IMR-90 (cell line): ENCODE data around the gene TAF1B. TPM values are rescaled to one million over a fixed set of nuclear protein-coding genes. Genes with fewer than 3 reads are reported as not detected.

Experiments
- ATAC-seq: fragments of 200-7000 bp; cut with Tn5 transposase; 2 replicates; pipeline ENCODE4 v1.9.1; 2020; ENCODE audit warnings: low read depth, mild to moderate bottlenecking, moderate library complexity
- BruUV-seq: library from RNA; stranded (reverse); fragments of 400-500 nt; replicated peaks from 2 replicates; lab custom pipeline; 2021; lab: Mats Ljungman, UMichigan
- CTCF ChIA-PET: fragments of 300-600 bp; formaldehyde crosslinking; extraction: SDS; loops from one replicate; lab custom pipeline; 2021; ENCODE audit warnings: antibody characterized with exemption; lab: Yijun Ruan, JAX
- POLR2A ChIA-PET: fragments of 300-600 bp; sonication (Branson Sonifier 250); formaldehyde crosslinking; loops from one replicate; lab custom pipeline; 2022; ENCODE audit warnings: antibody characterized with exemption; ENCODE audit not compliant: unreplicated experiment; lab: Charles Lee
- DNase-seq: peaks from one replicate; pipeline ENCODE4 v3.0.0; 2013
- H2AFZ ChIP-seq: replicated peaks from 2 replicates; pipeline ENCODE3; 2013; ENCODE audit warnings: low read length, mild to moderate bottlenecking; ENCODE audit not compliant: poor library complexity
- H2AK5ac ChIP-seq: 2 replicates; pipeline ENCODE4 v1.6.1; 2013; ENCODE audit warnings: low read depth, low read length, inconsistent platforms
- H2AK9ac ChIP-seq: replicated peaks from 2 replicates; pipeline ENCODE3; 2013; ENCODE audit warnings: mild to moderate bottlenecking, low read depth, low read length, moderate library complexity; ENCODE audit not compliant: poor library complexity
- H2BK120ac ChIP-seq: 2 replicates; pipeline ENCODE4 v1.6.1; 2013; ENCODE audit warnings: low read depth, low read length, inconsistent platforms
- H2BK15ac ChIP-seq: 3 replicates; pipeline ENCODE4 v1.6.1; 2013; ENCODE audit warnings: low read depth, low read length, inconsistent platforms
- H2BK20ac ChIP-seq: 2 replicates; pipeline ENCODE4 v1.6.1; 2013; ENCODE audit warnings: low read depth, mild to moderate bottlenecking, inconsistent platforms, low read length, moderate library complexity
- H2BK5ac ChIP-seq: 2 replicates; pipeline ENCODE4 v1.6.1; 2013; ENCODE audit warnings: mild to moderate bottlenecking, low read depth, low read length, inconsistent platforms; ENCODE audit not compliant: poor library complexity, severe bottlenecking
- H3K14ac ChIP-seq: replicated peaks from 2 replicates; pipeline ENCODE4 v1.6.1; 2013; ENCODE audit warnings: low read depth, low read length, inconsistent platforms
- H3K18ac ChIP-seq: 2 replicates; pipeline ENCODE4 v1.6.1; 2013; ENCODE audit warnings: low read depth, low read length, control low read depth
- H3K23ac ChIP-seq: 2 replicates; pipeline ENCODE4 v1.6.1; 2013; ENCODE audit warnings: low read depth, low read length, inconsistent platforms
- H3K27ac ChIP-seq: 2 replicates; pipeline ENCODE4 v1.5.1; 2013; ENCODE audit warnings: mild to moderate bottlenecking, control low read depth, low read length; ENCODE audit not compliant: insufficient read depth
- H3K27me3 ChIP-seq: 2 replicates; pipeline ENCODE4 v1.6.1; 2013; ENCODE audit warnings: low read length; ENCODE audit not compliant: control insufficient read depth, insufficient read depth
- H3K36me3 ChIP-seq: 2 replicates; pipeline ENCODE4 v1.6.1; 2013; ENCODE audit warnings: low read length, mixed read lengths; ENCODE audit not compliant: control insufficient read depth, insufficient read depth
- H3K4ac ChIP-seq: 2 replicates; pipeline ENCODE4 v1.6.1; 2013; ENCODE audit warnings: low read depth, low read length, inconsistent platforms
- H3K4me1 ChIP-seq: 2 replicates; pipeline ENCODE4 v1.6.1; 2013; ENCODE audit warnings: low read length, mixed read lengths; ENCODE audit not compliant: control insufficient read depth, insufficient read depth
- H3K4me2 ChIP-seq: 2 replicates; pipeline ENCODE4 v1.6.1; 2013; ENCODE audit warnings: low read depth, mild to moderate bottlenecking, control low read depth, low read length, moderate library complexity
- H3K4me3 ChIP-seq: 2 replicates; pipeline ENCODE4 v1.5.1; 2013; ENCODE audit warnings: low read depth, mild to moderate bottlenecking, control low read depth, low read length, moderate library complexity; ENCODE audit not compliant: insufficient read depth
- H3K56ac ChIP-seq: 2 replicates; pipeline ENCODE4 v1.6.1; 2013; ENCODE audit warnings: low read length, inconsistent platforms; ENCODE audit not compliant: insufficient read depth; ENCODE audit errors: extremely low read depth
- H3K79me1 ChIP-seq, 2 experiments: 2 replicates each; pipeline ENCODE4 v1.6.1; 2013; ENCODE audit warnings: low read length in 2 of 2, inconsistent platforms in 1 of 2, low read depth in 1 of 2
- H3K9ac ChIP-seq: 2 replicates; pipeline ENCODE4 v1.6.1; 2013; ENCODE audit warnings: low read depth, low read length, control low read depth
- H3K9me1 ChIP-seq: 2 replicates; pipeline ENCODE4 v1.6.1; 2013; ENCODE audit warnings: low read length, inconsistent platforms; ENCODE audit not compliant: insufficient read depth
- H3K9me3 ChIP-seq: 2 replicates; pipeline ENCODE4 v1.6.1; 2013; ENCODE audit warnings: low read length; ENCODE audit not compliant: control insufficient read depth, insufficient read depth
- H4K20me1 ChIP-seq: 2 replicates; pipeline ENCODE4 v1.6.1; 2013; ENCODE audit warnings: low read length, inconsistent platforms; ENCODE audit not compliant: insufficient read depth
- H4K5ac ChIP-seq: 2 replicates; pipeline ENCODE4 v1.6.1; 2013; ENCODE audit warnings: mild to moderate bottlenecking, low read depth, low read length, control low read depth
- H4K8ac ChIP-seq, 2 experiments: 2 replicates each; pipeline ENCODE4 v1.6.1; 2013; ENCODE audit warnings: low read depth in 2 of 2, low read length in 2 of 2, control low read depth in 1 of 2, inconsistent platforms in 1 of 2
- H4K91ac ChIP-seq: 2 replicates; pipeline ENCODE4 v1.6.1; 2013; ENCODE audit warnings: low read depth, low read length, inconsistent platforms; ENCODE audit not compliant: insufficient read depth
- BHLHE40 ChIP-seq: fragments of 150-350 bp; IDR thresholded peaks from 2 replicates; pipeline ENCODE4 v1.6.1; 2016; ENCODE audit warnings: mild to moderate bottlenecking, low read depth, low read length
- CEBPB ChIP-seq: IDR thresholded peaks from 2 replicates; pipeline ENCODE4 v1.6.1; 2012; ENCODE audit warnings: low read depth, low read length, improper control_type of control experiment
- CHD1 ChIP-seq: IDR thresholded peaks from 2 replicates; pipeline ENCODE4 v1.6.1; 2012; ENCODE audit warnings: low read depth, low read length, improper control_type of control experiment
- FOS ChIP-seq: fragments of 150-350 bp; IDR thresholded peaks from 2 replicates; pipeline ENCODE4 v1.6.1; 2016; ENCODE audit warnings: low read depth, low read length
- MAFK ChIP-seq: IDR thresholded peaks from 2 replicates; pipeline ENCODE4 v1.6.1; 2012; ENCODE audit warnings: low read depth, low read length, improper control_type of control experiment
- MAZ ChIP-seq: IDR thresholded peaks from 2 replicates; pipeline ENCODE4 v1.6.1; 2012; ENCODE audit warnings: low read depth, mild to moderate bottlenecking, low read length, improper control_type of control experiment, moderate library complexity, borderline replicate concordance
- MXI1 ChIP-seq: IDR thresholded peaks from 2 replicates; pipeline ENCODE4 v1.6.1; 2012; ENCODE audit warnings: low read depth, mild to moderate bottlenecking, low read length, moderate library complexity, borderline replicate concordance
- NFE2L2 ChIP-seq: fragments of 150-350 bp; IDR thresholded peaks from 2 replicates; pipeline ENCODE4 v1.6.1; 2016; ENCODE audit warnings: low read depth, mild to moderate bottlenecking, low read length
- POLR2A ChIP-seq: IDR thresholded peaks from 2 replicates; pipeline ENCODE4 v1.6.1; 2012; ENCODE audit warnings: mild to moderate bottlenecking, low read depth, low read length
- RAD21 ChIP-seq: IDR thresholded peaks from 2 replicates; pipeline ENCODE4 v1.6.1; 2012; ENCODE audit warnings: low read length, improper control_type of control experiment
- RCOR1 ChIP-seq: IDR thresholded peaks from 2 replicates; pipeline ENCODE4 v1.6.1; 2012; ENCODE audit warnings: mild to moderate bottlenecking, low read length, improper control_type of control experiment; ENCODE audit not compliant: insufficient replicate concordance
- RFX5 ChIP-seq: IDR thresholded peaks from 2 replicates; pipeline ENCODE4 v1.8.0; 2012; ENCODE audit warnings: low read depth, mild to moderate bottlenecking, low read length, moderate library complexity
- SMC3 ChIP-seq: fragments of 150-350 bp; IDR thresholded peaks from 2 replicates; pipeline ENCODE4 v1.6.1; 2016; ENCODE audit warnings: low read depth, mild to moderate bottlenecking, antibody characterized with exemption, low read length, moderate library complexity
- WGBS, 2 experiments: methylation state at CpG; one replicate each; pipeline versions ENCODE4 v1.1.5 to v1.1.7; 2013; ENCODE audit warnings: missing lambda C conversion rate in 2 of 2; ENCODE audit not compliant: insufficient read length in 1 of 2; ENCODE audit errors: extremely low coverage in 2 of 2; 5-methylcytosine and 5-hydroxymethylcytosine counted together
- dilution Hi-C: fragments of 300-500 bp; cut with HindIII; formaldehyde crosslinking; loops from one replicate; pipeline ENCODE4 v1.14.3; 2018; ENCODE audit warnings: low sequenced_read_pairs; ENCODE audit not compliant: unreplicated experiment
- in situ Hi-C: fragments of 300-500 bp; cut with MboI; formaldehyde crosslinking; loops from 3 replicates; pipeline ENCODE4 v1.14.3; 2019; ENCODE audit warnings: low sequenced_read_pairs, inconsistent platforms, mixed read lengths
- intact Hi-C: fragments of 100-400 bp; cut with micrococcal nuclease; formaldehyde crosslinking; loops from 2 replicates; pipeline ENCODE4 v1.10.0; 2022
- polyA plus RNA-seq, 3 experiments: library from polyadenylated mRNA; depleted of rRNA; stranded (reverse); fragments of >200 nt; gene quantifications; 2 replicates each; pipeline ENCODE4 v1.2.3, GENCODE V29; 2012; ENCODE audit warnings: low replicate concordance in 1 of 3
- total RNA-seq: library from RNA; depleted of rRNA; stranded (reverse); fragments of >200 nt; gene quantifications from 2 replicates; pipeline ENCODE4 v1.2.3, GENCODE V29; 2012
- TF ChIP-seq, protein P1 (sequence below): conservative IDR thresholded peaks from 2 replicates; pipeline ENCODE4 v1.5.1; 2012; ENCODE audit warnings: mild to moderate bottlenecking, low read depth, low read length, improper control_type of control experiment
- TF ChIP-seq, protein P2 (sequence below): fragments of 150-350 bp; IDR thresholded peaks from 2 replicates; pipeline ENCODE4 v1.6.1; 2016; ENCODE audit warnings: low read depth, mild to moderate bottlenecking, low read length, moderate library complexity, borderline replicate concordance
- TF ChIP-seq, protein P3 (sequence below): fragments of 150-350 bp; IDR thresholded peaks from 2 replicates; pipeline ENCODE4 v1.6.1; 2017; ENCODE audit warnings: mild to moderate bottlenecking, antibody characterized with exemption, low read length, low read depth

Gene TAF1B
- total and polyA plus RNA-seq, 2 of the 4 experiments (the other 2 are of a cell fraction): 8.4 to 19.9 TPM

DNA sequence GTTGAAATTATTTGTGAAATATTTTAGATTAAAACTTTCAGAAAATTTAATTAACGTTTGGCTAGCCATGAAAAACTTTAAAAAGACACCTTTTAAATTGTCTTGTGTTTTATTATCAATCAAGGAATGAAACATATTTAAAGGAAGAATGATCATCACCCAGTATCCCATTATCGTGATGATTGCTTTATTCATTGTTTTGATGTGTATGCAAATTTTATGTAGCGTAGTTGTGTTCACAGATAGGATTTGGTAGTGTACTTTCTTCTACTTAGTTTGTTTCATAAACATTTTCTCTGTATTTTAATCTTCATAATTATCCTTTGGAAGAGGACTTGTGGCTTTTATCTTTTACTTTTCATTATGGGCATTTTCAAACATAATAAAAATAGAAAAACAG is 116.0 kb downstream of the TAF1B start:
- no CpG with 5 or more reads among the region's 3 CpGs for WGBS, 2 experiments
- no peak overlapping the region for H3K56ac ChIP-seq
- H2AFZ ChIP-seq: no peak overlapping the region
- no peak for DNase-seq
- H3K9me1 ChIP-seq: no peaks in the 10 kb centered on the region
- no peak overlapping the region for H4K8ac ChIP-seq
- H3K27ac ChIP-seq: no peak overlapping the region
- H3K4me1 ChIP-seq: peaks cover under 1% of the 10 kb centered on the region; the same call in 1 of the 2 replicates
- H2BK20ac ChIP-seq: no peak overlapping the region
- H3K4me2 ChIP-seq: no peak overlapping the region
- H3K27me3 ChIP-seq: no peaks in the 10 kb centered on the region; the same call in 1 of the 2 replicates
- TF ChIP-seq RFX5 (no peak), POLR2A (no peak), FOS (no peak), MAZ (no peak), SMC3 (no peak), RAD21 (no peak), RCOR1 (no peak), BHLHE40 (no peak), MXI1 (no peak), CEBPB (no peak), CHD1 (no peak), NFE2L2 (no peak), MAFK (no peak)
- TF ChIP-seq, protein P1, sequence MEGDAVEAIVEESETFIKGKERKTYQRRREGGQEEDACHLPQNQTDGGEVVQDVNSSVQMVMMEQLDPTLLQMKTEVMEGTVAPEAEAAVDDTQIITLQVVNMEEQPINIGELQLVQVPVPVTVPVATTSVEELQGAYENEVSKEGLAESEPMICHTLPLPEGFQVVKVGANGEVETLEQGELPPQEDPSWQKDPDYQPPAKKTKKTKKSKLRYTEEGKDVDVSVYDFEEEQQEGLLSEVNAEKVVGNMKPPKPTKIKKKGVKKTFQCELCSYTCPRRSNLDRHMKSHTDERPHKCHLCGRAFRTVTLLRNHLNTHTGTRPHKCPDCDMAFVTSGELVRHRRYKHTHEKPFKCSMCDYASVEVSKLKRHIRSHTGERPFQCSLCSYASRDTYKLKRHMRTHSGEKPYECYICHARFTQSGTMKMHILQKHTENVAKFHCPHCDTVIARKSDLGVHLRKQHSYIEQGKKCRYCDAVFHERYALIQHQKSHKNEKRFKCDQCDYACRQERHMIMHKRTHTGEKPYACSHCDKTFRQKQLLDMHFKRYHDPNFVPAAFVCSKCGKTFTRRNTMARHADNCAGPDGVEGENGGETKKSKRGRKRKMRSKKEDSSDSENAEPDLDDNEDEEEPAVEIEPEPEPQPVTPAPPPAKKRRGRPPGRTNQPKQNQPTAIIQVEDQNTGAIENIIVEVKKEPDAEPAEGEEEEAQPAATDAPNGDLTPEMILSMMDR: no peak
- TF ChIP-seq, protein P2, sequence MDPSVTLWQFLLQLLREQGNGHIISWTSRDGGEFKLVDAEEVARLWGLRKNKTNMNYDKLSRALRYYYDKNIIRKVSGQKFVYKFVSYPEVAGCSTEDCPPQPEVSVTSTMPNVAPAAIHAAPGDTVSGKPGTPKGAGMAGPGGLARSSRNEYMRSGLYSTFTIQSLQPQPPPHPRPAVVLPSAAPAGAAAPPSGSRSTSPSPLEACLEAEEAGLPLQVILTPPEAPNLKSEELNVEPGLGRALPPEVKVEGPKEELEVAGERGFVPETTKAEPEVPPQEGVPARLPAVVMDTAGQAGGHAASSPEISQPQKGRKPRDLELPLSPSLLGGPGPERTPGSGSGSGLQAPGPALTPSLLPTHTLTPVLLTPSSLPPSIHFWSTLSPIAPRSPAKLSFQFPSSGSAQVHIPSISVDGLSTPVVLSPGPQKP: no peak
- TF ChIP-seq, protein P3, sequence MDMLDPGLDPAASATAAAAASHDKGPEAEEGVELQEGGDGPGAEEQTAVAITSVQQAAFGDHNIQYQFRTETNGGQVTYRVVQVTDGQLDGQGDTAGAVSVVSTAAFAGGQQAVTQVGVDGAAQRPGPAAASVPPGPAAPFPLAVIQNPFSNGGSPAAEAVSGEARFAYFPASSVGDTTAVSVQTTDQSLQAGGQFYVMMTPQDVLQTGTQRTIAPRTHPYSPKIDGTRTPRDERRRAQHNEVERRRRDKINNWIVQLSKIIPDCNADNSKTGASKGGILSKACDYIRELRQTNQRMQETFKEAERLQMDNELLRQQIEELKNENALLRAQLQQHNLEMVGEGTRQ: no peak
- H4K91ac ChIP-seq: no peak overlapping the region
- H4K5ac ChIP-seq: no peak overlapping the region
- no peak overlapping the region for H3K4me3 ChIP-seq
- H3K79me1 ChIP-seq: no peaks in the 10 kb centered on the region
- no peak for ATAC-seq
- no peak overlapping the region for H3K14ac ChIP-seq
- no peak overlapping the region for H3K4ac ChIP-seq
- intact Hi-C loops (no loop called here), dilution Hi-C loops (no loop called here), in situ Hi-C loops (no loop called here)
- peaks cover 2% of the 10 kb centered on the region; the same call in 1 of the 2 replicates for H3K36me3 ChIP-seq
- H2BK15ac ChIP-seq: no peak overlapping the region
- CTCF ChIA-PET: no interaction called here
- no peak overlapping the region for H2AK9ac ChIP-seq
- H3K23ac ChIP-seq: no peak overlapping the region
- BruUV-seq: no TSS peak
- no peak overlapping the region for H2BK120ac ChIP-seq
- H3K9ac ChIP-seq: no peak overlapping the region
- POLR2A ChIA-PET: no interaction called here
- H2BK5ac ChIP-seq: no peak overlapping the region
- no peak overlapping the region for H3K18ac ChIP-seq
- no peaks in the 10 kb centered on the region for H3K9me3 ChIP-seq
- H2AK5ac ChIP-seq: no peak overlapping the region
- H4K20me1 ChIP-seq: no peaks in the 10 kb centered on the region
